Heart left ventricle (tissue), 16 donors: ENCODE results near the gene GNGT1. TPM values are rescaled to one million over a fixed set of nuclear protein-coding genes. Genes with fewer than 3 reads are reported as not detected.

Source experiments
- ATAC-seq, 4 donors: fragments of 200-7000 bp; cut with Tn5 transposase; one replicate each; pipeline ENCODE4 v1.9.1; 2020 to 2022; ENCODE audit warnings: moderate library complexity in 4 of 4, mild to moderate bottlenecking in 3 of 4, moderate number of reproducible peaks in 1 of 4
- DNase-seq, 5 donors: peaks; one replicate each; pipeline ENCODE4 v3.0.0-alpha.2; 2020
- H3K27ac ChIP-seq, 12 donors: fragments of 200-600 bp; sonication (generic) in 4 of 12; one replicate each; pipeline versions ENCODE4 v1.5.0 to v1.8.0; 2016 to 2022; ENCODE audit warnings: mild to moderate bottlenecking in 2 of 12
- H3K27me3 ChIP-seq, 9 donors: fragments of 200-600 bp; sonication (generic) in 2 of 9; one replicate each; pipeline versions ENCODE4 v1.5.1 to v1.8.0; 2016 to 2022; ENCODE audit warnings: mild to moderate bottlenecking in 3 of 9
- H3K36me3 ChIP-seq, 9 donors: fragments of 200-600 bp; sonication (generic) in 2 of 9; one replicate each; pipeline versions ENCODE4 v1.5.0 to v1.8.0; 2018 to 2022; ENCODE audit warnings: mild to moderate bottlenecking in 2 of 9
- H3K4me1 ChIP-seq, 12 donors: fragments of 200-600 bp; sonication (generic) in 4 of 12; one replicate each; pipeline versions ENCODE4 v1.5.0 to v1.8.0; 2016 to 2022; ENCODE audit warnings: mild to moderate bottlenecking in 3 of 12
- H3K4me3 ChIP-seq, 12 donors: fragments of 200-600 bp; sonication (generic) in 4 of 12; one replicate each; pipeline versions ENCODE4 v1.5.0 to v1.8.0; 2017 to 2022; ENCODE audit warnings: mild to moderate bottlenecking in 9 of 12, moderate library complexity in 4 of 12
- H3K9me3 ChIP-seq, 12 donors: fragments of 200-600 bp; sonication (generic) in 4 of 12; one replicate each; pipeline versions ENCODE4 v1.5.0 to v1.8.0; 2016 to 2022; ENCODE audit warnings: mild to moderate bottlenecking in 1 of 12
- POLR2A ChIP-seq, 2 donors: fragments of 450-650 bp; IDR thresholded peaks; one replicate each; pipeline ENCODE4 v1.6.1; 2017; ENCODE audit warnings: antibody characterized with exemption in 2 of 2, mild to moderate bottlenecking in 2 of 2, moderate library complexity in 2 of 2
- WGBS, 4 donors: extraction: QIAGEN DNeasy Blood & Tissue Kit in 2 of 4; methylation state at CpG; one replicate each; pipeline versions ENCODE4 v1.1.5 to v1.1.7; 2013 to 2018; 5-methylcytosine and 5-hydroxymethylcytosine counted together
- intact Hi-C, 10 donors: fragments of 100-400 bp; cut with DNase I; formaldehyde crosslinking; loops; one replicate each; pipeline versions ENCODE4 v1.11.1 to v1.14.2; 2022
- polyA plus RNA-seq, 2 donors: library from polyadenylated mRNA; stranded (reverse); fragments of 200-250 nt; gene quantifications; one replicate each; pipeline ENCODE4 v1.2.3, GENCODE V29; 2013
- total RNA-seq, 9 donors: library from RNA; depleted of rRNA in 2 of 9; stranded (reverse); fragments of >200 nt in 2 of 9; fragmentation: NEBNext Ultra II Directional in 3 of 9; extraction: Animal tissue kit (Norgen Biotek cat#: 25700) in 3 of 9; gene quantifications; one replicate each; pipeline versions ENCODE4 v1.1.0 to v1.2.4, GENCODE V29; 2016 to 2023
- TF ChIP-seq, protein P1 (sequence below), 12 donors: fragments of 200-600 bp; sonication (generic) in 4 of 12; IDR thresholded peaks; one replicate each; pipeline versions ENCODE4 v1.5.0 to v1.8.0; 2018 to 2022; ENCODE audit warnings: antibody characterized with exemption in 12 of 12, mild to moderate bottlenecking in 5 of 12
- donor health status: ischemic (EF 13 %, LVEDD 7.1; RV severe dilation, severe dysfunction).
- donor health status: healthy with polysubstance abuse.
- donor health status: DM: no; HTN: yes; CAD: no.
- donor health status: DM: no; HTN: no; CAD: no.
- donor health status: ischemic (EF 25% LVEDD 6.9; RV normal size, moderate dysfunction).
- donor health status: ischemic (EF 25% LVEDD 5.7; RV mildly dilated, moderate dysfunction).
- donor health status: healthy.
- donor health status: DM: yes; HTN: yes; CAD: no.
- donor health status: ischemic (EF 35%, LVEDD 5.7; RV mildly dilated, moderate dysfunction).
- donor health status: nonischemic (EF 11% LVEDD 7.7; RV severe dilation, severe dysfunction).
- donor health status: DM: yes; HTN: yes; CAD: no.
- donor health status: PGD.
- donor health status: ischemic (EF 29% LVEDD 5.4; RV normal size, mild dysfunction).
- donor health status: nonischemic (EF 23%, LVEDD 6.1; RV moderate dilation, normal function).

Gene GNGT1
- total and polyA plus RNA-seq, 11 donors, result not detected

DNA sequence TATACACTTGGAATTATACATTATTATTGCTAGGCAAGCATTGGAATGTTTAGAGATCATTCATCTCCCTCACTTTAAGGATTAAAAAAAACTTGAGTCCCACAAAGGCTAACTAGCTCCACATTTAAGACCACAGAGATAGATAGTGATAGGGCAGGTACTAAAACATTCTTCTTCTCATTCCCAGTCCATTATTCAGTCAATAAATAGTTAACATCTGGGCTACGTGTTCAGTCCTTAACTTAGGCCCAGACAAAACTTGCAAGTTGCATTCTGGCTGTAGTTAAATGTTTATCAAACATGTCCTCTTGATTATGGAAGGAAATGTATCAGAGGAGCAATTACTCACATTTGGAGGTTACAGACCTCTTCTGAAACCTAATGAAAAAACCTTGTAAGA is 17.6 kb downstream of the GNGT1 start:
- peaks cover 0 to 41% (median 13%) of the 10 kb centered on the region in 12 donors for H3K4me1 ChIP-seq
- intact Hi-C loops, result loop anchor here in 6 of 10 donors (5.0 kb wide), 2 partner anchors 48 to 78 kb away; partner anchors contain the start of gene BET1 (in 5 of the 6)
- WGBS, 4 donors, result 19 to 35% (median 29%) methylated on average over 1 of the region's 1 CpG
- H3K4me3 ChIP-seq, result peak overlapping the region; percentile 43 to 79 (median 66)
- H3K27me3 ChIP-seq, result peaks cover 0 to 5% (median 0%) of the 10 kb centered on the region in 9 donors
- peaks cover 0 to 26% (median 17%) of the 10 kb centered on the region in 9 donors for H3K36me3 ChIP-seq
- no peak for TF ChIP-seq POLR2A (IDR thresholded peaks at IDR 0.05)
- TF ChIP-seq, protein P1, sequence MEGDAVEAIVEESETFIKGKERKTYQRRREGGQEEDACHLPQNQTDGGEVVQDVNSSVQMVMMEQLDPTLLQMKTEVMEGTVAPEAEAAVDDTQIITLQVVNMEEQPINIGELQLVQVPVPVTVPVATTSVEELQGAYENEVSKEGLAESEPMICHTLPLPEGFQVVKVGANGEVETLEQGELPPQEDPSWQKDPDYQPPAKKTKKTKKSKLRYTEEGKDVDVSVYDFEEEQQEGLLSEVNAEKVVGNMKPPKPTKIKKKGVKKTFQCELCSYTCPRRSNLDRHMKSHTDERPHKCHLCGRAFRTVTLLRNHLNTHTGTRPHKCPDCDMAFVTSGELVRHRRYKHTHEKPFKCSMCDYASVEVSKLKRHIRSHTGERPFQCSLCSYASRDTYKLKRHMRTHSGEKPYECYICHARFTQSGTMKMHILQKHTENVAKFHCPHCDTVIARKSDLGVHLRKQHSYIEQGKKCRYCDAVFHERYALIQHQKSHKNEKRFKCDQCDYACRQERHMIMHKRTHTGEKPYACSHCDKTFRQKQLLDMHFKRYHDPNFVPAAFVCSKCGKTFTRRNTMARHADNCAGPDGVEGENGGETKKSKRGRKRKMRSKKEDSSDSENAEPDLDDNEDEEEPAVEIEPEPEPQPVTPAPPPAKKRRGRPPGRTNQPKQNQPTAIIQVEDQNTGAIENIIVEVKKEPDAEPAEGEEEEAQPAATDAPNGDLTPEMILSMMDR (IDR thresholded peaks at IDR 0.05), result no peak
- DNase-seq (no peak), ATAC-seq (no peak)
- H3K9me3 ChIP-seq, result no peaks in the 10 kb centered on the region
- peak overlapping the region; percentile 12 to 97 (median 90) for H3K27ac ChIP-seq

DNA sequence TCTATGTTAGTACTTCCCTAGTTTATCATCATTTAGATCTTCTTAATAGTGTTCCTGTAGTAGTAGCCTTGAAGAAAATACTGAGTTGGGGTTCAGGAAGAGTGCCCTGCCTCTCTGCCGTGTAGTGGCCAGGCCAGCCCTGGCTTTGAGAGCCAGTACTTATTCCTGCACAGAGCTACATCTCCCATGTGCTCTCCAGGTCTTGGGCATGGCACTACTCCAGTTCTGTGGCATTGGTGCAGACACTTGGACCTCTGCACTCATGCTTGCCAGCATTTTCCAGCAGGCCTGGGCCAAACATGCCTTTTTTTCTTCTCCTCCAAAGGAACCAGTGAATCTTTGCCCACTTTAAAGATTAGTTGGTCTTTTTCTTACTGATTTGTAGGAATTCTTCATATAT is 20.4 kb downstream of the GNGT1 start:
- ATAC-seq, result peak in 1 of 4 donors; percentile 56

DNA sequence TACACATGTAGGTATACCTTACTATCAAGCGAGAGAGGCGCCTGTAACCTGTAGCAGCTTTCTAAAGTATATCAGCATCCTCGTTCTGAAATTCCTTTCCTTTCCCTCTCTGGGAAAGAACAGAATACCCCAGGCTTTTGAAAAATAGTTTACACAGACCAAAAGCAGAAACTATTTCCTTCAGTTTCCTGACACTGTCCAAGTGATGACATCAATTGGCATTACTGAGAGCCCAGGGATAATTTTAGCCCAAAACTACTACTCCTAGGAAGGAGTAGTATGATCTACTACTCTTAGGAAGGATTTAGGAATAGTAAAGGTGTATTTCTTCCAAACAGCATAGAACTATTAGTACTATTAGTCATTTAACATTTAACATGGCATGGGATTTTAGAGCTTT is 21.2 kb downstream of the GNGT1 start:
- Histone ChIP-seq H3K27me3 (no peaks in the 10 kb centered on the region), H3K9me3 (no peaks in the 10 kb centered on the region), H3K27ac (peak overlapping the region in 9 of 12 donors; percentile 15 to 62 (median 45)), H3K4me3 (peak overlapping the region in 1 of 12 donors; percentile 1), H3K4me1 (peaks cover 0 to 31% (median 11%) of the 10 kb centered on the region in 12 donors), H3K36me3 (peaks cover 0 to 26% (median 17%) of the 10 kb centered on the region in 9 donors)
- 52 to 67% (median 56%) methylated on average over 3 of the region's 3 CpGs for WGBS, 4 donors
- intact Hi-C loops, result no loop called here
- ATAC-seq (peak in 2 of 4 donors; percentile 29 to 71), DNase-seq (no peak)
- TF ChIP-seq, protein P1 (IDR thresholded peaks at IDR 0.05), result no peak
- TF ChIP-seq POLR2A (IDR thresholded peaks at IDR 0.05), result no peak

More for the DNA sequence above, 20.4 kb downstream of the GNGT1 start:
- peaks cover 0 to 31% (median 12%) of the 10 kb centered on the region in 12 donors for H3K4me1 ChIP-seq
- H3K9me3 ChIP-seq, result no peaks in the 10 kb centered on the region
- 43 to 69% (median 59%) methylated on average over 1 of the region's 1 CpG for WGBS, 4 donors
- H3K27ac ChIP-seq, result peak overlapping the region in 8 of 12 donors; percentile 16 to 62 (median 48)
- H3K27me3 ChIP-seq, result peaks cover 0 to under 1% (median 0%) of the 10 kb centered on the region in 9 donors
- DNase-seq, result peak in 1 of 5 donors; percentile 29
- H3K4me3 ChIP-seq, result no peak overlapping the region
- intact Hi-C loops, result no loop called here
- TF ChIP-seq, protein P1 (IDR thresholded peaks at IDR 0.05), result no peak
- TF ChIP-seq POLR2A (IDR thresholded peaks at IDR 0.05), result no peak
- peaks cover 0 to 26% (median 17%) of the 10 kb centered on the region in 9 donors for H3K36me3 ChIP-seq

DNA sequence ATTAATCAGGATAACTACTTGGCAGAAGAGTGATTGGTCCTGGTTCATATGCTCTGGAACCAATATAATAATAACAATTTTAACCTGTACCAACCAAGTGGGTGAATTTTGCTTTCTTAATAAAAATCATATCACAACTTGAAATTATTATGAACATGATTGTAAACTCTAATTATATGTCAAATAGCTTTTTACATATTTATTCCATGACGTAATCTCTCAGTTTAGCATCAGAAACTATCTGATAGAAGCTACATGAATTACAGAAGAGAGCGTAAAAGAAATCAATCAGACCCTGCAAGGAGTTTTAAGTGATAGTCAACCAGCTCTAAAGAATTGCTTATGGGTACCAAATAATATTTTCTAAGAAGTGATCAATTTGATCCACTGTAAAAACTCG is 25.3 kb downstream of the GNGT1 start:
- TF ChIP-seq, protein P1 (IDR thresholded peaks at IDR 0.05), result no peak
- no peak for TF ChIP-seq POLR2A (IDR thresholded peaks at IDR 0.05)
- no peak overlapping the region for H3K4me3 ChIP-seq
- no peaks in the 10 kb centered on the region for H3K9me3 ChIP-seq
- no peaks in the 10 kb centered on the region for H3K27me3 ChIP-seq
- WGBS, 4 donors, result 63 to 75% (median 73%) methylated on average over 3 of the region's 3 CpGs
- intact Hi-C loops, result no loop called here
- DNase-seq, result no peak
- H3K4me1 ChIP-seq, result peaks cover 0 to 22% (median 10%) of the 10 kb centered on the region in 12 donors
- no peak overlapping the region for H3K27ac ChIP-seq
- H3K36me3 ChIP-seq, result peaks cover 0 to 11% (median 4%) of the 10 kb centered on the region in 9 donors
- no peak for ATAC-seq
